Measurements from ENCODE around the gene SPECC1.

SPECC1 gene

GRCh38 chr17:20091174-20092029 is 82.2 kb downstream of the SPECC1 start:
- Histone ChIP-seq H2BK12ac (ENCODE audit: low read length) (no peak overlapping the region), H4K8ac (ENCODE audit: low read depth, low read length) (no peak overlapping the region), H2BK120ac (ENCODE audit: insufficient read depth, low read length, poor library complexity) (no peak overlapping the region), H3K4me1 (ENCODE audit: control insufficient read depth in 1 of 2, insufficient read depth in 2 of 2, low read length in 2 of 2) (peaks cover 4 to 8% of the 10 kb centered on the region in 2 experiments), H4K91ac (ENCODE audit: low read depth, low read length) (no peak overlapping the region), H2AFZ (ENCODE audit: insufficient read depth, low read length, poor library complexity) (no peak overlapping the region), H3K9me3 (ENCODE audit: insufficient read depth, low read depth, low read length) (no peaks in the 10 kb centered on the region), H4K12ac (ENCODE audit: low read depth, low read length) (no peak overlapping the region), H3K79me1 (ENCODE audit: low read length) (no peaks in the 10 kb centered on the region), H3K9ac (ENCODE audit: low read length) (no peak overlapping the region), H3K4me2 (ENCODE audit: low read length) (no peak overlapping the region), H2AK5ac (ENCODE audit: low read length) (no peak overlapping the region), H3K23ac (ENCODE audit: low read length) (no peak overlapping the region), H3K79me2 (ENCODE audit: control insufficient read depth, insufficient read depth, low read length, poor library complexity) (no peaks in the 10 kb centered on the region), H3K27me3 (ENCODE audit: insufficient read depth, low read length) (no peaks in the 10 kb centered on the region), H3K14ac (ENCODE audit: low read length) (no peak overlapping the region), H3K4ac (ENCODE audit: low read depth, low read length) (no peak overlapping the region), H3K36me3 (ENCODE audit: control insufficient read depth in 1 of 2, insufficient read depth in 2 of 2, low read length in 2 of 2) (no peaks in the 10 kb centered on the region), H3K4me3 (ENCODE audit: low read depth, low read length) (no peak overlapping the region), H3K18ac (ENCODE audit: low read length) (no peak overlapping the region), H3K27ac (ENCODE audit: low read depth, low read length) (no peak overlapping the region), H2BK5ac (ENCODE audit: low read depth, low read length, poor library complexity) (no peak overlapping the region)
- DNase-seq = no peak
- no CpG with 5 or more reads among the region's 19 CpGs for WGBS (ENCODE audit: extremely low coverage, insufficient coverage, insufficient read length)

GRCh38 chr17:20092261-20092867 is 83.2 kb downstream of the SPECC1 start:
- Histone ChIP-seq H3K79me1 (ENCODE audit: low read length) (no peaks in the 10 kb centered on the region), H3K9ac (ENCODE audit: low read length) (no peak overlapping the region), H2BK120ac (ENCODE audit: insufficient read depth, low read length, poor library complexity) (no peak overlapping the region), H2BK12ac (ENCODE audit: low read length) (no peak overlapping the region), H4K12ac (ENCODE audit: low read depth, low read length) (no peak overlapping the region), H3K79me2 (ENCODE audit: control insufficient read depth, insufficient read depth, low read length, poor library complexity) (no peaks in the 10 kb centered on the region), H3K27ac (ENCODE audit: low read depth, low read length) (no peak overlapping the region), H4K8ac (ENCODE audit: low read depth, low read length) (no peak overlapping the region), H2BK5ac (ENCODE audit: low read depth, low read length, poor library complexity) (no peak overlapping the region), H3K4ac (ENCODE audit: low read depth, low read length) (no peak overlapping the region), H2AK5ac (ENCODE audit: low read length) (no peak overlapping the region), H3K14ac (ENCODE audit: low read length) (no peak overlapping the region), H3K23ac (ENCODE audit: low read length) (no peak overlapping the region), H4K91ac (ENCODE audit: low read depth, low read length) (no peak overlapping the region), H3K36me3 (ENCODE audit: control insufficient read depth in 1 of 2, insufficient read depth in 2 of 2, low read length in 2 of 2) (no peaks in the 10 kb centered on the region), H3K9me3 (ENCODE audit: insufficient read depth, low read depth, low read length) (no peaks in the 10 kb centered on the region), H3K18ac (ENCODE audit: low read length) (no peak overlapping the region), H3K4me2 (ENCODE audit: low read length) (no peak overlapping the region), H3K27me3 (ENCODE audit: insufficient read depth, low read length) (no peaks in the 10 kb centered on the region), H2AFZ (ENCODE audit: insufficient read depth, low read length, poor library complexity) (no peak overlapping the region), H3K4me3 (ENCODE audit: low read depth, low read length) (no peak overlapping the region), H3K4me1 (ENCODE audit: control insufficient read depth in 1 of 2, insufficient read depth in 2 of 2, low read length in 2 of 2) (peaks cover 0 to 5% of the 10 kb centered on the region in 2 experiments)
- no CpG with 5 or more reads among the region's 6 CpGs for WGBS (ENCODE audit: extremely low coverage, insufficient coverage, insufficient read length)
- DNase-seq = no peak

- no peak overlapping the region for H3K4me2 ChIP-seq (ENCODE audit: low read length)
- H3K27me3 ChIP-seq (ENCODE audit: insufficient read depth, low read length) = no peaks in the 10 kb centered on the region
These were observed 83.9 kb downstream of the SPECC1 start for GRCh38 chr17:20092973-20093626.

GRCh38 chr17:20094777-20095176 is 85.6 kb downstream of the SPECC1 start:
- Histone ChIP-seq H3K4ac (ENCODE audit: low read depth, low read length) (no peak overlapping the region), H3K36me3 (ENCODE audit: control insufficient read depth in 1 of 2, insufficient read depth in 2 of 2, low read length in 2 of 2) (no peaks in the 10 kb centered on the region), H3K9ac (ENCODE audit: low read length) (no peak overlapping the region), H4K12ac (ENCODE audit: low read depth, low read length) (no peak overlapping the region), H3K4me2 (ENCODE audit: low read length) (no peak overlapping the region), H3K14ac (ENCODE audit: low read length) (no peak overlapping the region), H4K8ac (ENCODE audit: low read depth, low read length) (no peak overlapping the region), H2BK12ac (ENCODE audit: low read length) (no peak overlapping the region), H3K18ac (ENCODE audit: low read length) (no peak overlapping the region), H3K27me3 (ENCODE audit: insufficient read depth, low read length) (no peaks in the 10 kb centered on the region), H3K79me2 (ENCODE audit: control insufficient read depth, insufficient read depth, low read length, poor library complexity) (no peaks in the 10 kb centered on the region), H3K23ac (ENCODE audit: low read length) (no peak overlapping the region), H3K4me3 (ENCODE audit: low read depth, low read length) (no peak overlapping the region), H2AK5ac (ENCODE audit: low read length) (no peak overlapping the region), H2BK120ac (ENCODE audit: insufficient read depth, low read length, poor library complexity) (no peak overlapping the region), H3K79me1 (ENCODE audit: low read length) (no peaks in the 10 kb centered on the region), H2BK5ac (ENCODE audit: low read depth, low read length, poor library complexity) (no peak overlapping the region), H3K9me3 (ENCODE audit: insufficient read depth, low read depth, low read length) (no peaks in the 10 kb centered on the region), H4K91ac (ENCODE audit: low read depth, low read length) (no peak overlapping the region), H2AFZ (ENCODE audit: insufficient read depth, low read length, poor library complexity) (no peak overlapping the region), H3K27ac (ENCODE audit: low read depth, low read length) (no peak overlapping the region), H3K4me1 (ENCODE audit: control insufficient read depth in 1 of 2, insufficient read depth in 2 of 2, low read length in 2 of 2) (peaks cover 0 to 5% of the 10 kb centered on the region in 2 experiments)
- DNase-seq = no peak
- no CpG with 5 or more reads among the region's 1 CpG for WGBS (ENCODE audit: extremely low coverage, insufficient coverage, insufficient read length)

More at GRCh38 chr17:20092973-20093626, 83.9 kb downstream of the SPECC1 start:
- WGBS (ENCODE audit: extremely low coverage, insufficient coverage, insufficient read length) = no CpG with 5 or more reads among the region's 2 CpGs
- Histone ChIP-seq H3K4me1 (ENCODE audit: control insufficient read depth in 1 of 2, insufficient read depth in 2 of 2, low read length in 2 of 2) (peaks cover 0 to 5% of the 10 kb centered on the region in 2 experiments), H4K91ac (ENCODE audit: low read depth, low read length) (no peak overlapping the region), H3K9me3 (ENCODE audit: insufficient read depth, low read depth, low read length) (no peaks in the 10 kb centered on the region), H2BK12ac (ENCODE audit: low read length) (no peak overlapping the region), H2AFZ (ENCODE audit: insufficient read depth, low read length, poor library complexity) (no peak overlapping the region), H3K9ac (ENCODE audit: low read length) (no peak overlapping the region), H3K4me3 (ENCODE audit: low read depth, low read length) (no peak overlapping the region), H3K23ac (ENCODE audit: low read length) (no peak overlapping the region), H3K14ac (ENCODE audit: low read length) (no peak overlapping the region), H3K36me3 (ENCODE audit: control insufficient read depth in 1 of 2, insufficient read depth in 2 of 2, low read length in 2 of 2) (no peaks in the 10 kb centered on the region), H2BK120ac (ENCODE audit: insufficient read depth, low read length, poor library complexity) (no peak overlapping the region), H3K79me1 (ENCODE audit: low read length) (no peaks in the 10 kb centered on the region), H2AK5ac (ENCODE audit: low read length) (no peak overlapping the region), H3K79me2 (ENCODE audit: control insufficient read depth, insufficient read depth, low read length, poor library complexity) (no peaks in the 10 kb centered on the region), H3K4ac (ENCODE audit: low read depth, low read length) (no peak overlapping the region), H2BK5ac (ENCODE audit: low read depth, low read length, poor library complexity) (no peak overlapping the region), H4K8ac (ENCODE audit: low read depth, low read length) (no peak overlapping the region), H4K12ac (ENCODE audit: low read depth, low read length) (no peak overlapping the region), H3K18ac (ENCODE audit: low read length) (no peak overlapping the region), H3K27ac (ENCODE audit: low read depth, low read length) (no peak overlapping the region)
- no peak for DNase-seq

Data from trophoblast cell (in vitro differentiated cells and primary cell).